ENCODE data around the gene MT1E.
A peak's percentile ranks its signal among the peaks of the same experiment; 100 is the strongest.
"Not testable (repeated sequence)": the region's sequence is repeated elsewhere in the genome, so short reads cannot be mapped to it uniquely, and the experiment has no call there.

The MT1E gene

DNA sequence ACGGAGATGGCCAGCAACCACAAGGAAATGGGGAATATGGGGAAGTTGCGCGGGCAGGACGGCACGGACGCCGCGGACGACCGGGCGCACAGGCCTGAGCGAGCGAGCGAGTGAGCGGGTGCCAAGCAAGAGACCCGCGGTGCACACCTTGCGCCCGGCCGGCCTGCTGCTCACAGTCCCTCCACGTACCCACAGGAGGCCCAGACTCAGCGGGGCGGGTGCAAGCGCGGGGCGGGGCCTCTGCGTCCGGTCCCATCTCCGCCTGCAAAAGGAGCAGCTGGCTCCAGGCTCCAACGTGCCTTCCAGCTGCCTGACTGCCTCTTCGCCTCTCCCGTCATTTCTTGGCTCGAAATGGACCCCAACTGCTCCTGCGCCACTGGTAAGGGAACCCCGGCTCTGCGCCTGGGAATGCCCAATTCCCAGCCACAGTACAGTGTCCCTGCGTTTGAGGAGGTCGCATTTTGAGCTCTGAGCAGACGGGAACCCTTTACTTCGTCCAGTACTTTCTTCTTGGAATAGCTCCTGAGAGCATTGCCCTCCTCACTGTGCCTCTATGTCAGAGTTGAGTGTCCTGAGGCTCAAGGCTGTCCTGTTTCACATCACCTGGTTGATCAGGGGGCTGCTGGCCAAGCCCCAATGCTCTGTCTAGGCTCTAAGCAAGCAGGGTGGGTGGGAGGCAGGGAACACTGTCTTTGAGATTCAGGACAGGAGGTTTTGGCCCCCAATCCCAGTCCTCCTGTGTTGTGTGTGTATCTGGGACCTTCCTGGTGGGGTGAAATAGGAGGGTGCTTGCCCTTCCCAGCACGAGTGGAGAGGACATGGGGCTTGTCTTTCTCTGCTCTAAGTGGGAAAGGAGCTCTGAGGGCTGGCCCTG is 8.1 kb upstream of the MT1E start:
- no peaks in the 10 kb centered on the region for H3K36me3 ChIP-seq (ENCODE audit: insufficient read depth, low read length)
- peak overlapping the region; percentile 80 for H3K9ac ChIP-seq (ENCODE audit: low read length)
- H3K27me3 ChIP-seq (ENCODE audit: control insufficient read depth in 1 of 2, insufficient read depth in 2 of 2, low read length in 2 of 2) = no peaks in the 10 kb centered on the region
- H3K4me1 ChIP-seq (ENCODE audit: insufficient read depth, low read length) = peaks cover 8% of the 10 kb centered on the region
- H3K4me3 ChIP-seq (ENCODE audit: low read depth in 1 of 2, low read length in 2 of 2) = peak overlapping the region; percentile 49 to 50
- no peaks in the 10 kb centered on the region for H3K9me3 ChIP-seq (ENCODE audit: low read length)
- peak overlapping the region; percentile 23 for H3K27ac ChIP-seq (ENCODE audit: low read depth, low read length)

DNA sequence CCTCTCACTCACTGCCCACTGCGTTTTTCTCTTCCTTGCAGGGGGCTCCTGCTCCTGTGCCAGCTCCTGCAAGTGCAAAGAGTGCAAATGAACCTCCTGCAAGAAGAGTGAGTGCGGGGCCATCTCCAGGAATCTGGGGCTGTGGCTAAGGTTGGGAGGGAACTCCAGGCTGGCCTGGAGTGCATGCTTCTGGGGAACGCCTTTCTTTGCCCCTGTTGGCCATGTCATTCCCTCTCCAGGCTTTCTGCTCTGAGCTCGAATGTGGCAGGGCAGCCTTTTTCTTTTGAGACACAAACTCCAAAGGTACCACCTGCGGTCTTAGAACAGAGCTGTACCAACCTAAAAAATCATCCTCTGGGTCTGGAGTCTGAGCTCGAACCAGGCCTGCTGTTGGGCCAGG is 7.4 kb upstream of the MT1E start:
- Histone ChIP-seq H3K27ac (ENCODE audit: low read depth, low read length) (no peak overlapping the region), H3K27me3 (ENCODE audit: control insufficient read depth in 1 of 2, insufficient read depth in 2 of 2, low read length in 2 of 2) (no peaks in the 10 kb centered on the region), H3K4me3 (ENCODE audit: low read depth in 1 of 2, low read length in 2 of 2) (no peak overlapping the region), H3K9me3 (ENCODE audit: low read length) (no peaks in the 10 kb centered on the region), H3K4me1 (ENCODE audit: insufficient read depth, low read length) (peaks cover 8% of the 10 kb centered on the region), H3K36me3 (ENCODE audit: insufficient read depth, low read length) (no peaks in the 10 kb centered on the region), H3K9ac (ENCODE audit: low read length) (peak overlapping the region; percentile 80)

DNA sequence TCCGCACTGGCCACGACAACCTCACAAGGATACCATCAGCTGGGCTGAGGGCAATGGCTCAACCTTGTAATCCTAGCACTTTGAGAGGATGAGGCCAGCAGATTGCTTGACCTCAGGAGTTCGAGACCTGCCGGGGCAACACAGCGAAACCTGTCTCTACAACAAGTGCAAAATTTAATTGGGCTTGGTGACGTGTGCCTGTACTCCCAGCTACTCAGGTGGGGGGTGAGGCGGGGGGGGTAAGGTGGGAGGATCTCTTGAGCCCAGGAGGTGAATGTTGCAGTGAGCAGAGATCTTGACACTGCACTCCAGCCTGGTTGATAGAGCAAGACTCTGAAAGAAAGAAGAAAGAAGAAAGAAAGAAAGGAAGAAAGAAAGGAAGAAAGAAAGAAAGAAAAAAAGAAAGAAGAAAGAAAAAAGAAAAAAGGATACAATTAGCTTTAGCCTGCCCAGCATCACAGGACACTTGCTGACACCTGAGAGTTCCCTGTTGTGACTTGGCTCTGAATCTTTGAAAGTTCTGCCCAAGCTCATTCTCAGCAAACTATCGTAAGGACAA is 5.2 kb upstream of the MT1E start:
- H3K4me1 ChIP-seq (ENCODE audit: insufficient read depth, low read length) = peaks cover 8% of the 10 kb centered on the region
- no peaks in the 10 kb centered on the region for H3K36me3 ChIP-seq (ENCODE audit: insufficient read depth, low read length)
- no peaks in the 10 kb centered on the region for H3K27me3 ChIP-seq (ENCODE audit: control insufficient read depth in 1 of 2, insufficient read depth in 2 of 2, low read length in 2 of 2)
- no peak overlapping the region for H3K27ac ChIP-seq (ENCODE audit: low read depth, low read length)
- H3K4me3 ChIP-seq (ENCODE audit: low read depth in 1 of 2, low read length in 2 of 2) = no peak overlapping the region
- no peak overlapping the region for H3K9ac ChIP-seq (ENCODE audit: low read length)
- no peaks in the 10 kb centered on the region for H3K9me3 ChIP-seq (ENCODE audit: low read length)

DNA sequence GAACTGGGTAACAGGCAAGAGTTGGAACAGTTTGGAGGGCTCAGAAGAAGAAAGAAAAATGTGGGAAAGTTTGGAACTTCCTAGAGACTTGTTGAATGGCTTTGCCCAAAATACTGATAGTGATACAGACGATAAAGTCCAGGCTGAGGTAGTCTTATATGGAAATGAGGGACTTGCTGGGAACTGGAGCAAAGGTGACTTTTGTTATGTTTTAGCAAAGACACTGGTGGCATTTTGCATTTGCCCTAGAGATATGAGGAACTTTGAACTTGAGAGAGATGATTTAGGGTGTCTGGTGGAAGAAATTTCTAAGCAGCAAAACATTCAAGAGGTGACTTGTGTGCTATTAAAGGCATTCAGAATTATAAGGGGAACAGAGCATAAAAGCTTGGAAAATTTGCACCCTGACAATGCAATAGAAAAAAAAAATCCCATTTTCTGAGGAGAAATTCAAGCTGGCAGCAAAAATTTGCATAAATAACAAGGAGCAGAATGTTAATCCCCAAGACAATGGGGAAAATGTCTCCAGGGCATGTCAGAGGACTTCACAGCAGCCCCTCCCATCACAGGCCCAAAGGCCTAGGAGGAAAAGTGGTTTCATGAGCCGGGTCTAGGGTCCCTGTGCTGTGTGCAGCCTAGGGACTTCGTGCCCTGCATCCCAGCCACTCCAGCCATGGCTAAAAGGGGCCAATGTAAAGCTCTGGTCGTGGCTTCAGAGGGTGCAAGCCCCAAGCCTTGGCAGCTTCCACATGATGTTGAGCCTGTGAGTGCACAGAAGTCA is 3.7 kb upstream of the MT1E start:
- not testable (repeated sequence) for H3K27ac ChIP-seq (ENCODE audit: low read depth, low read length); H3K9me3 ChIP-seq (ENCODE audit: low read length); H3K9ac ChIP-seq (ENCODE audit: low read length); H3K4me3 ChIP-seq (ENCODE audit: low read depth in 1 of 2, low read length in 2 of 2); H3K27me3 ChIP-seq (ENCODE audit: control insufficient read depth in 1 of 2, insufficient read depth in 2 of 2, low read length in 2 of 2); H3K36me3 ChIP-seq (ENCODE audit: insufficient read depth, low read length)
- peaks cover 13% of the 10 kb centered on the region for H3K4me1 ChIP-seq (ENCODE audit: insufficient read depth, low read length)

DNA sequence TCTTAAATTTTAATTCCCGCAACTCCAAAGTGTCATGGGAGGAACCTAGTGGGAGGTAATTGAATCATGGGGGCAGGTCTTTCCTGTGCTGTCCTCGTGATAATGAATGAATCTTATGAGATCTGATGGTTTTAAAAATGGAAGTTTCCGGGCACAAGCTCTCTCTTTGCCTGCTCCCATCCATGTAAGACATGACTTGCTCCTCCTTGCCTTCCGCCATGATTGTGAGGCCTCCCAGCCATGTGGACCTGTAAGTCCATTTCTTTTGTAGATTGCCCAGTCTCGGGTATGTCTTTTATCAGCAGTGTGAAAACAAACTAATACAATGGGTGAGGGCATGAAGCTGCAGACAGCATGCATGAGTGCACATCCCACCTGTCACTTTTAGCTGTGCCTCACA is 2.4 kb upstream of the MT1E start:
- H3K27ac ChIP-seq (ENCODE audit: low read depth, low read length); H3K4me3 ChIP-seq (ENCODE audit: low read depth in 1 of 2, low read length in 2 of 2); H3K27me3 ChIP-seq (ENCODE audit: control insufficient read depth in 1 of 2, insufficient read depth in 2 of 2, low read length in 2 of 2); H3K36me3 ChIP-seq (ENCODE audit: insufficient read depth, low read length); H3K9ac ChIP-seq (ENCODE audit: low read length); H3K9me3 ChIP-seq (ENCODE audit: low read length): not testable (repeated sequence)
- peaks cover 12% of the 10 kb centered on the region for H3K4me1 ChIP-seq (ENCODE audit: insufficient read depth, low read length)

DNA sequence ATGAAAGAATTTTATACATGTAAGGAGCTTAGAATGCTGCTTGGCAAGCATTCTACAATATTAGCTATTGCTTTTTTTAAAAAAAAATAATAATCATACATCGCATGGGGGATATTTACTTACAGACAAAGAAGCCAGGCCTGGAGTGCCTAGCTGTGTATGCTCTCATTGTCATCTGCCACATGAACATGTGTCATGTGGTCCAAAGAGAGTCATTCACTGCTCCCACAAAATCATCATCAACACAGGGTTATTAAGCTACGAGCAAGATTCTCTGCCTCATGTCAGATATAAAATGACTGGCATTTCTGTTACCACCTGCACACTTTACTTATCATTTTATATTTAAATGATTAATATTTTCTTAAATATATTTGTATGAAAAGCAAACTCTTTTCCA is 1.9 kb upstream of the MT1E start:
- Histone ChIP-seq H3K27me3 (ENCODE audit: control insufficient read depth in 1 of 2, insufficient read depth in 2 of 2, low read length in 2 of 2) (no peaks in the 10 kb centered on the region), H3K9ac (ENCODE audit: low read length) (no peak overlapping the region), H3K27ac (ENCODE audit: low read depth, low read length) (no peak overlapping the region), H3K36me3 (ENCODE audit: insufficient read depth, low read length) (no peaks in the 10 kb centered on the region), H3K4me1 (ENCODE audit: insufficient read depth, low read length) (peaks cover 12% of the 10 kb centered on the region), H3K9me3 (ENCODE audit: low read length) (no peaks in the 10 kb centered on the region), H3K4me3 (ENCODE audit: low read depth in 1 of 2, low read length in 2 of 2) (no peak overlapping the region)

DNA sequence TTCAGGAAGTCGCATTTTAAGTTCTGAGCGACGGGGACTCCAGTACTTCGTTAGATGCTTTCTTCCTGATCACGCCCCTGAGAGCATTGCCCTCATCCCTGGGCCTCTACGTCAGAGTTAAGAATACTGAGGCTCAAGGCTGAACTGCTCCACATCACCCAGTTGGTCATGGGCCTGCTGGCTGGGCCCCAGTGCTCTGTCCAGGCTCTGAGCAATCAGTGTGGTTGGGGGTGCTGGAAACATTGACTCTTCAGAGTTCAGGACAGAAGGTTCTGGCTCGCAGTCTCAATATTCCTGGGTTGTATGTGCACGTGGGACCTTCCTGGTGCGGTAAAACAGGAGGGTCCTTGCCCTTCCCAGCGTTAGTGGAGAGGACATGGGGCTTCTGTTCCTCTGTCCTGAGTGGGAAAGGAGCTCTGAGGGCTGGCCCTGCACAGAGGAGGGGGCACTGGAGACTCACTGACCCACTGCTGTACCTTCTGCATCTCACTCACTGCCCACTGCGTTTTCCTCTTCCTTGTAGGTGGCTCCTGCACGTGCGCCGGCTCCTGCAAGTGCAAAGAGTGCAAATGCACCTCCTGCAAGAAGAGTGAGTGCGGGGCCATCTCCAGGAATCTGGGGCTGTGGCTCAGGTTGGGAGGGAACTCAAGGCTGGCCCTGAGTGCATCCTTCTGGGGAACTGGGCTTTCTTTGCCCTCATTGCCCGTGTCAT is 518 bp downstream of the MT1E start:
- H3K27me3 ChIP-seq (ENCODE audit: control insufficient read depth in 1 of 2, insufficient read depth in 2 of 2, low read length in 2 of 2) = no peaks in the 10 kb centered on the region
- no peaks in the 10 kb centered on the region for H3K9me3 ChIP-seq (ENCODE audit: low read length)
- H3K4me3 ChIP-seq (ENCODE audit: low read depth in 1 of 2, low read length in 2 of 2) = peak overlapping the region; percentile 87 to 97
- no peaks in the 10 kb centered on the region for H3K36me3 ChIP-seq (ENCODE audit: insufficient read depth, low read length)
- H3K27ac ChIP-seq (ENCODE audit: low read depth, low read length) = peak overlapping the region; percentile 74
- H3K9ac ChIP-seq (ENCODE audit: low read length) = peak overlapping the region; percentile 71
- H3K4me1 ChIP-seq (ENCODE audit: insufficient read depth, low read length) = peaks cover 12% of the 10 kb centered on the region

DNA sequence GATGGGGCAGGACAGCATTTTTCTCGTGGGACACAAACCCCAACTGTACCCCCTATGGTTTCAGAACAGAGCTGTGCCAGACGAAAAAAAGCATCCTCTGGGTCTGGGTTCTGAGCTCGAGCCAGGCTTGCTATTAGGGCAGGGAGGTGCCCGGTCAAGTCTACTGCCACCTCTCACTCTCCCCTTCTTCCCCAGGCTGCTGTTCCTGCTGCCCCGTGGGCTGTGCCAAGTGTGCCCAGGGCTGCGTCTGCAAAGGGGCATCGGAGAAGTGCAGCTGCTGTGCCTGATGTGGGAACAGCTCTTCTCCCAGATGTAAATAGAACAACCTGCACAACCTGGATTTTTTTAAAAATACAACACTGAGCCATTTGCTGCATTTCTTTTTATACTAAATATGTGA is 1.1 kb downstream of the MT1E start:
- H3K9ac ChIP-seq (ENCODE audit: low read length) = peak overlapping the region; percentile 71

DNA sequence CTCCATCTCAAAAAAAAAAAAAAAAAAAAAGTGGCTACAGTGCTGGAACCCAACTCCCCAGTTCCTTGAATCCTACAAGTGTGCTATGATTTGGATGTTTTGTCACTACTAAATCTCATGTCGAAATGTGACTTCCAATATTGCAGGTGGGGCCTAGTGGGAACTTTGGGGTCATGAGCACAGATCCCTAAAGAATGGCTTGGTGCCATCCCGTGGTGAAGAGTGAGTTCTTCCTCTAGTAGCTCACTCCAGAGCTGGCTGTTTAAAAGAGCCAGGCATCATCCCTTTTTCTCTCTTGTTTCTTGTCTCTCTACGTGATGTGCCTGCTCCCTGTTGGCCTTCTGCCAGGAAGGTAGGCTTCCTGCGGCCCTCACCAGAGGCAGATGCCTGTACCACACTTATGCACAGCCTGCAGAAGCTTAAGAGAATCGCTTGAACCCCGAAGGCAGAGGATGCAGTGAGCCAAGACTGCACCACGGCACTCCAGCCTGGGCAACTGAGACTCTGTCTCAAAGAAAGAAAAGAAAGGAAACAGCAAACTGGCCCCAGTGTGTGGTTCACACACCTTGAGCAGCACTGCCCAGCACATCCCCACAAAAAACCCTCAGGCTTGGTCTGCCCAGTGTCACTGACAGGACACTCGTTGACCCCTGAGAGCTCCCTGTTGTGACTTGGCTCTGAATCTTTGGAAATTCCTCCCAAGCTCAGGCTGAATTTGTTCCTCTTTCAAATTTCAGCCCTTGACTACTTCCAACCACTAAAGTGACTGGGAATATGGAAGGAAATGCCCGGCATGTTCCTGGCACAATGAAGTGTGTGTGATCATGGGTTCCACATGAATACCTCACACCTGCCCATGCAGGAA is 3.1 kb downstream of the MT1E start:
- H3K9me3 ChIP-seq (ENCODE audit: low read length) = no peaks in the 10 kb centered on the region
- H3K27me3 ChIP-seq (ENCODE audit: control insufficient read depth in 1 of 2, insufficient read depth in 2 of 2, low read length in 2 of 2) = peaks cover 0 to 6% of the 10 kb centered on the region in 2 donors
- no peaks in the 10 kb centered on the region for H3K36me3 ChIP-seq (ENCODE audit: insufficient read depth, low read length)
- peak overlapping the region; percentile 42 for H3K27ac ChIP-seq (ENCODE audit: low read depth, low read length)
- H3K4me3 ChIP-seq (ENCODE audit: low read depth in 1 of 2, low read length in 2 of 2) = no peak overlapping the region
- H3K4me1 ChIP-seq (ENCODE audit: insufficient read depth, low read length) = peaks cover 23% of the 10 kb centered on the region
- no peak overlapping the region for H3K9ac ChIP-seq (ENCODE audit: low read length)

More for the DNA sequence above, 1.1 kb downstream of the MT1E start:
- Histone ChIP-seq H3K4me1 (ENCODE audit: insufficient read depth, low read length) (peaks cover 14% of the 10 kb centered on the region), H3K27ac (ENCODE audit: low read depth, low read length) (peak overlapping the region; percentile 74), H3K27me3 (ENCODE audit: control insufficient read depth in 1 of 2, insufficient read depth in 2 of 2, low read length in 2 of 2) (no peaks in the 10 kb centered on the region), H3K9me3 (ENCODE audit: low read length) (no peaks in the 10 kb centered on the region), H3K36me3 (ENCODE audit: insufficient read depth, low read length) (no peaks in the 10 kb centered on the region), H3K4me3 (ENCODE audit: low read depth in 1 of 2, low read length in 2 of 2) (peak overlapping the region in 1 of 2 donors; percentile 87)

DNA sequence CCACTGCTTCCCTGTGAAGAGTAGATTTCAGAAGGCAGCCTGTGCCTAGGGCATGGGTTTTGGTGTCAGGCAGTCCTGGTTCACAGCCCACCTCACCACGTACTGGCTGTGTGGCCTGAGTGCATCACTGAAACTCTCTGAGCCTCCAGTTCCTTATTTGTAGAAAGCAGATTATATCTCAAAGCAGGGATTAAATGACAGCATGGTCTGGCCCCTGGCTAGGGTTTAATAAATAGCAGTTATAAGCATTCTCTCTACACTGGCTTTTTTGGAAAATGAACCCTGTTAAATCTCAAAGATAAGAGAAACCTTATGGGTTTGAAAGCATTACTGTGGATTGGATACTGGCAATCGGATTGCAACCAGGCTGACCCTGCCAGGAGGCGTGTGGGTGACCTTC is 4.0 kb downstream of the MT1E start:
- peaks cover 6 to 10% of the 10 kb centered on the region in 2 donors for H3K27me3 ChIP-seq (ENCODE audit: control insufficient read depth in 1 of 2, insufficient read depth in 2 of 2, low read length in 2 of 2)
- no peaks in the 10 kb centered on the region for H3K36me3 ChIP-seq (ENCODE audit: insufficient read depth, low read length)
- H3K4me3 ChIP-seq (ENCODE audit: low read depth in 1 of 2, low read length in 2 of 2) = no peak overlapping the region
- H3K27ac ChIP-seq (ENCODE audit: low read depth, low read length) = no peak overlapping the region
- H3K9me3 ChIP-seq (ENCODE audit: low read length) = no peaks in the 10 kb centered on the region
- H3K9ac ChIP-seq (ENCODE audit: low read length) = no peak overlapping the region
- peaks cover 23% of the 10 kb centered on the region for H3K4me1 ChIP-seq (ENCODE audit: insufficient read depth, low read length)
